HG02763 (cell line): Measurements from ENCODE around the gene FRAS1.
"Not testable (repeated sequence)": the region's sequence is repeated elsewhere in the genome, so short reads cannot be mapped to it uniquely, and the experiment has no call there.

Experiments used
- ATAC-seq: cut with Tn5 transposase; IDR thresholded peaks from one replicate; pipeline ENCODE4 v1.9.1; 2021; ENCODE audit warnings: mild to moderate bottlenecking, moderate library complexity; ENCODE audit not compliant: unreplicated experiment

The FRAS1 gene

DNA sequence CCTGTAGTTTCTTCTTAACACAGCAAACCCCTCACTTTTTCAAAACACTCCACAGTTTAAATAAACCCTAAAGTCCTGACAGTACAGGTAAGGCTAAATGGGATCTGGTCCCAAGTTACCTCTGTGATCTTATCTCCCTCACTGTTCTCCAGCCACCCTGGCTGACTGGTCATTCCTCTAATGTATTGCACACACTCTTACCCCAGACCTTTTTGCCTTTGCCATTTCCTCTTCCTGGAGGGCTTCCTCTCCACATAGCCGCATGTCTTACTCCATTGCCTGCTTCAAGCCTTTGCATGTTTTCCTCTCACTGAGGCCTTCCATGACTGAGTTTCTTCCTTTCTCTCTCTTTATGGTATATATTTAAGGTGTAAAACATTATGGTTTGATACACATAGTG, 474.9 kb downstream of the FRAS1 start:
- no peak for ATAC-seq

DNA sequence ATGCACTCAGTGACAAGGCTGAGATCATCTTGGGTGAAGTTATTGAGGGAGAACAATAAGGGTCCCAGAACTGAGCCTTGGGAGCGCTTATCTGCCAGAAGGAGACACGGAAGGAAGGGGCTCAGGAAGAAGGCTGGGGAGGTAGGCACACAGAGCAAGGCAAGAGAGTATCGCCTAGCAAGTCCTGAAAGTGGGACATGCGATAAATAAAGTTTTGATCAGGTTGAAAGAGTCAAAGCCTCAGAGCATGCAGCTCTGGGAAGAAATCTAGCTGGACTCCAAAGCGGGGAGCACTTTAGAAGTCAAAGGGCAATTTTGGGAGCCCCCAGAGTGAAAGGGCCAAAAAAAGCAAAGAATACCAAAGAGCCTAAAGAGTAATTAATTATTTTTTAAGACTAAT, 476.7 kb downstream of the FRAS1 start:
- no peak for ATAC-seq

DNA sequence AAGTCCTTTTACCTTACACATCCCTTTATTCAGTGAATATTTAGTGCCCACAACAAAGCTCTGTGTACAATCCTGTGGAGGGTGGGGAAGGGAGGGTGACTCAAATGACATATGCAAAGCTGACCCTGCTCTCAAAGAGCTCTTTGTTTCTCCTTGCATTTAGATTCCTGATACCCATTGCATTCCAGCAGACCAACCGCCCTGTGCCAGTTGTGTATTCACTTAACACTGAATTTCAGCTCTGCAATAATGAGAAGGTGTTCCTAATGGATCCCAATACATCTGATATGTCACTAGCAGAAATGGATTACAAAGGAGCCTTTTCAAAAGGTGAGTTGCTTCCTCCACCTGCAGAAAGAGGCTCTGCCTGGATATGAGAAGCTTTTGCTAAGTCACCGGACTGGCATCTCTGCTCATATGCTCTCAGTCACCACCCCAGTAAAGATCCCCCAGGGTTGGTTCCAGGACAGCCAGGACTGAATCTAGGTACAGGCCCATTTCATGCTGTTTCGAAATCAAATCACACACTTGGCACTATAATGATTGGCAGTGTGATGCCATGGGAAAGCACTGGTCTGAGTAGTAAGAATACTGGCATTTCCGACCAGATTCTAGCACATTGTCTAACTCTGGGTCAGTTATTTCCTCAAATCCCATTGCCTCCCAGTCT, 477.3 kb downstream of the FRAS1 start:
- no peak for ATAC-seq

DNA sequence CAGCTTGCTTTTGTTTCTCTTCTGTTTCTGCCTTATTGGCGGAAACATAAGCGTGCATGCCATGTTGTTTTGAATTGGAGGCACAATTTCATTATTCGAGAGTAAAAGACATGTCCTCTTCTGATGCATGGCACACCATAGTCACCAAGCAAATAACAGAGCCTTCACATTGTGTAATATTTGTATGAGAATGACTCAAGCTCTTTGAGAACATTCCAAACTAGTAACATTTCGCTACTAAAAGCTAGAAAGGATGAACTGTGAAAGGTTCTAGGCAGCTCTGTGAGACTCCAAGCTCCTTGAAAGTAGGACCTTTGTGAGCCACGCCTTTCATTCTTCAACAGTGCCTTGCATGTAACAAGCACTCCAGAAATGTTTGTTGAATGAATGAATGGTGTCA, 485.2 kb downstream of the FRAS1 start:
- no peak for ATAC-seq

DNA sequence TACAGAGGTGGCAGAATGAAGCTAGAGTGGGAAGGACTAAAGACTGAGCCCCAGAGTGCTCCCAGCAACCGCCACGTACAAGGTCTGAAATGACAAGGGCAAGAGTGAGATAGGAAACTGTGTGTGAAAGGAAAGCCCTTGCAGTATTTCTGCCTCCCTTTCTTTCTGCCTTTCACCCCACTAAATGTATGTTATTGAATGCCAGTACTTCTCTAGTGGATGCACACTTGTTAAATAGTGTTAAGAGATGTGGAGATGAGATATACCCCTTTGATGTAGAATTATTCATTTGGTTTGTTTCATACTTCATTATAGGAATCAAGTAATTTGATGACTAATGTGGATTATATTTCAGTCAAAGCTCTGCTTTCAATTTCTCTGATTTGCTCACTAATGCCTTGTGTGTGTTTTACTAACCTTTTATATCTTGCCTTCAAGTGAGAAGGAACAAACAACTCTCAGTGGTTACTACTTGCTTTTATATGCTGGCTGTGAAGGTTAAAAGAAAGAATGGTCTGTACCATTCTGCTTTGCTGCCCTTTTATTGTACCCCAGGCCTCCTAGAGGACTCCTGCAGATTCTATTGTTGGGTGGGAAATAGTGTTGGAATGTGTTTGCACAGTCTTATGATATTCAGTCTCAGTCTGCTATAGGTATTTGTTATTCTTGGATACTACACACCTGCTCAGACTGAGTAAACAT, 486.5 kb downstream of the FRAS1 start:
- no peak for ATAC-seq

DNA sequence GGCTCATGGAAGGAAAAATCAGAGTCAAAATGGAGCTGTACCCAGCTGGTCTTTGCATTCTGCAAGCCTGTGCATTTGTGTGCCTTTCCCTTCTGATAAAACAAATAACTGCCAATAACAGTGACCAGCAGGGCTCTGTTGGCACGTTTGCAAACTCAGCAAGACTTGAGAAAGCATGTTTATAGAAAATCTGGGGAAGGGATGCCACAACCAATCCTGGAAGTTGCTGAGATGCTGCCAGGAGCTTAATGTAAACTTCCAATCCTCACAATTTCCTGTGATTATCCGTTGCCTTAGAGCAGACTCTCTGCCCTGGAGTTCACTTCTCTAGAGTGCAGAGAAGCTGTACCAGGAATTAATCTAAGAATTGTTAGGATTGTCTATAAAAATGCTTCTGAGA, 487.6 kb downstream of the FRAS1 start:
- no peak for ATAC-seq

DNA sequence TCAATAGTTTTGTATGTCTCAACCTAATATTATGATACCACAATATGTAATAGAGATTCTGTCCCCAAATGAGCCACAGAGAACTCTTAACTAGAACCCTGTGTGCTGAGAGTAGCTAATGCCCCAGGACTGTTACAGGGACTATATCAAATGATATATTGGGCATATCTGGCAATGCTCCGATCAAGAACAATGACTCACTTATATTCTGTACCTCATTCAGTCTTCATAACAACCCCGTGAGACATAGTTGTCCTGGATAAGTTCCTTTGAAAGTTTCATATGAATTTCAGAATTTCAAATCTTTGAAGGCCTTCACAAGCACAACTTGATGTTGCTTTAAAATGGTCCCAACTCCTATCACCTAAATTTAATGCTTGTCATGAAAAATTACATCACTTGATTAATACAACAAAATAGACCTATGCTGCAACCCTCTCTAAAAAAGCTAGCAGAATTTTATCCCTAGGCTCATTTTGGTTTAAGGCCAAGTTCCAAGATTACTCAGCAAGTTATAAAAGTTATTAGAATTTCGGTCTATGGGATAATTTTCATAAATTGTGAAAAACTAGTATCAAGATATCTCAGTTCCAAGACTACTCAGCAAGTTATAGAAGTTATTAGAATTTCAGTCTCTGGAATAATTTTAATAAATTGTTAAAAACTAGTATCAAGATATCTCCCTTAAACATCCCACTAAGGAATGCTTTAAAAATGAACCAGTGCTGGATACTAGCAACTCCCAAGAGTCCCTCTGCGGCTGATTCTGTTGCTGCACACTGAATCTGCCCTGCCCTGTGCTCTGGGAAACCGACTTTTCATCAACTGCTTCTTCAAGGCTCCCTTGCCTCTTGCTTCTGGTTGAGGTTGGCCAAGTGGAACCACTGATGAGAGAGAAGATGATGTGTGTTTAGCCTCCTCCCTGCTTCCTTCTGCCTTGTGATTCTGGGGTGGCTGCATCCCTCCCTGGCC, 488.4 kb downstream of the FRAS1 start:
- no peak for ATAC-seq

DNA sequence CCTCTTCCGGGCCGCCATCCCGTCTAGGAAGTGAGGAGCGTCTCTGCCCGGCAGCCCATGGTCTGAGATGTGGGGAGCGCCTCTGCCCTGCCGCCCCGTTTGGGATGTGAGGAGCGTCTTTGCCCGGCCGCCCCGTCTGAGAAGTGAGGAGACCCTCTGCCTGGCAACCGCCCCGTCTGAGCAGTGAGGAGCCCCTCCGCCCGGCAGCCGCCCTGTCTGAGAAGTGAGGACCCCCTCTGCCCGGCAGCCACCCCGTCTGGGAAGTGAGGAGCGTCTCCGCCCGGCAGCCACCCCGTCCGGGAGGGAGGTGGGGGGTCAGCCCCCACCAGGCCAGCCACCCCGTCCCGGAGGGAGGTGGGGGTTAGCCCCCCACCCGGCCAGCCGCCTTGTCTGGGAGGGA, 490.8 kb downstream of the FRAS1 start:
- ATAC-seq, result not testable (repeated sequence)

DNA sequence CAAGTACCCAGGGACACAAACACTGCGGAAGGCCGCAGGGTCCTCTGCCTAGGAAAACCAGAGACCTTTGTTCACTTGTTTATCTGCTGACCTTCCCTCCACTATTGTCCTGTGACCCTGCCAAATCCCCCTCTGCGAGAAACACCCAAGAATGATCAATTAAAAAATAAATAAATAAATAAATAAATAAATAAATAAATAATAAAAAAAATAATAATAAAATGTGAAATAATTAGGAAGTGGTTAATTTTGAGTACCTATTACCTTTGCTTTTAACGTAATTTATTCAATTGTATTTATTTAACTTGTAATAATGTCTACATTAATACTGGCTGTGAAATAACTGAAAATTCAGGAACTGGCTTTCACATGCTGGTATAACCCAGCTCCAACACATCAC, 491.8 kb downstream of the FRAS1 start:
- ATAC-seq, result not testable (repeated sequence)

DNA sequence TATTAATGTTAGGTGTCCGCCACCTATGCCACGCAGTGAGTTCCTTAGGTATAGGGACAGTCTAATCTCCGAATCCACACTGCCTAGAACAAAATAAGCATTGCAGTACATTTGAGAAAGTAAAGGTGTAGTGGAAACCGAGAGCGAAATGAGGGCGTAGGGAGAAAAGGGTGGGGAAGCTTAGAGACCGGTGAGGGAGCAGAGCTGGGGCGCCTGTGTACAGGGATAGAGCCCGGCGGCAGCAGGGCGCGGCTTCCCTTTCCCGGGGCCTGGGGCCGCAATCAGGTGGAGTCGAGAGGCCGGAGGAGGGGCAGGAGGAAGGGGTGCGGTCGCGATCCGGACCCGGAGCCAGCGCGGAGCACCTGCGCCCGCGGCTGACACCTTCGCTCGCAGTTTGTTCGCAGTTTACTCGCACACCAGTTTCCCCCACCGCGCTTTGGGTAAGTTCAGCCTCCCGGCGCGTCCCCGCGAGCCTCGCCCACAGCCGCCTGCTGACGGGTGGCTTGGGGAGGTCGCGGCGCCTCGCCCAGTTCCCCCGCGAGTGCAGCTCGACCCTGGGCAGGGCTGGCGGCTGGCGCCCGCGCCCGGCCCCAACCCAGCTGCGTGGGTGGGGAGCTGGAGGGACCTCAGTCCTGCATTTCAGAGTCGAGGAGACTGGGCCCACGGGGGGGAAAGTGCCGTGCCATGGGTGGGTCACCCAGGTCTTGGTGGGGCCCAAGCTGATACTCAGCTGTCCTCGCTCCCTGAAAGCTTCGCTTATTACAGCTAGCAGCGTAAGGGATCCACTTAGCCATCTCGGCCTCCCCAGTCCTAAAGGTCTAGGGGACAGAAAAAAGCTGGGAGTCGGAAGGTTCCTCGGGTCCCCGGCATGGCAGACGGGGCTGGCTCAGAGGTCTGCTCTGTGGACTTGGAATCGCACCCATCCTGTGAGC, 494.6 kb downstream of the FRAS1 start, which contains the start of gene ANXA3:
Gene ANXA3, plus strand, starts transcription at position 351 of the 932 bp plus-strand sequence. CDS start 2,704 bp downstream, outside the sequence.
- ATAC-seq, result peak; percentile 54

DNA sequence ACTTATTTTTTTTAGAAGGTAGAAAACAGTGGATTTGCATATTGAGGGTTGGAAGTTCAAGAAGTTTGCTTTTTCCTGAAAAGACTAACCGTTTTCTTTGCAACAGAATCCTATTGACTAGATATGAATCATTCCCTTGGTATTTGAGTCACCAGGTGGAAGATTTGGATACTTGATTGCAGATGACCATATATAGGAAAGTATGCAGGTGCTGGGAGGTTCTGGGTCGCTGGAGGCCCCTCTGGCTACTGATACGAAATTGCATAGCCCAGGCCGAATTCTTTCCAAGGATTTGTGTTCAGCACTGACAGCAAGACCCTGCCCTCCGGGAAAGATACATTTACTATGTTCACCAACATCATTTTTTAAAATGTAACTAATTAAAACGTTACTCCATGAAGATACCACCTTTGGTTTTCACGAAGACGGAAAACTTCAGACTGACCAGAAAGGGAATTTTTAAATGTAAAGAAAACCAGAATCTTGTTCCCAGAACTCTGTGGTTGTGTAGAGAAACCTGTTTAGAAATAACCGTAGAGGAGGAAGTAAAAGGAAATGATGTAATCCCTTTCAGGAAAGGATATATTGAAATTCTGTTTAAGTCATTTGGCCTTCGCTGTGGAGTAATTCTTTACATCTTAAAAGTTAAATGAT, 495.4 kb downstream of the FRAS1 start:
- ATAC-seq, result no peak

DNA sequence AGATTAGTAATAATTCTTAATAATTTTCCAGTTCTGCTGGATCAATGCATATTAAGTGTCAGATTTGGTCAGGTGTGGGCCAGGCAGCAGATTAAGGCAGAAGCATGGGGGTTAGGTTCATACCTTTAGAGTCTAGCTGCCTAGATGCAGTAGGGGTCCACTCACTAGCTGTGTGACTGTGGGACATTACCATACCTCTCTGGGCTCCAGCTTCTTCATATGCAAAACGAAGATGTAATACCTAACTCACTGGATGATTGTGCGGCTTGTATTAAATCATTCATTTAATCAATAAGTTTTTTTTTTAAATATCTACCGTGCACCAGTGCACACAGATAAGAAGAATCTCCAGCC, 495.9 kb downstream of the FRAS1 start:
- no peak for ATAC-seq

DNA sequence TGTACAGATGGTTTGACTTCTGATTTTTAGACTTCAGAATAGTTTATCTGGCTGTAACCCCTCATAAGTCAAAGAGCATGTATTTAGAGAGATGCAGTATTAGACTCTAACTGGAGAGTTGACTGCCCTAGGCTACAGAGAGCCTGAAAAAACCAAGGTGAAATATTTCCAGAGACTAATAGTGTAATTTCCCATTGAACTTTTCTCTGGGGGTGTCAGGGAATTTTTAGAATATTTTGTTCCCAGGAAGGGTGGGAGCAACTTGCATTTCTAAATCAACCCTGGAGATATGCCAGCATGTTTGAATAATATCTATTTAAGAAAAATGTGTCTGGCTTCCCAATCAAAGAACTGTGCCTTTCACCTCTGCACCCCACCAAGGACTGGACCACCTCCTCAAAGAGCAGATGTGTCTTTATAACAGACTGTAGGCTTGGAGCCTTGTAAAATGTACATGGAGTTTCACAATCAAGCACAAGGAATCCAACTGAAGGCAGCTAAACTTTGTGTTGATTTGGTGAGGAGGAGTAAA, 496.5 kb downstream of the FRAS1 start:
- no peak for ATAC-seq

DNA sequence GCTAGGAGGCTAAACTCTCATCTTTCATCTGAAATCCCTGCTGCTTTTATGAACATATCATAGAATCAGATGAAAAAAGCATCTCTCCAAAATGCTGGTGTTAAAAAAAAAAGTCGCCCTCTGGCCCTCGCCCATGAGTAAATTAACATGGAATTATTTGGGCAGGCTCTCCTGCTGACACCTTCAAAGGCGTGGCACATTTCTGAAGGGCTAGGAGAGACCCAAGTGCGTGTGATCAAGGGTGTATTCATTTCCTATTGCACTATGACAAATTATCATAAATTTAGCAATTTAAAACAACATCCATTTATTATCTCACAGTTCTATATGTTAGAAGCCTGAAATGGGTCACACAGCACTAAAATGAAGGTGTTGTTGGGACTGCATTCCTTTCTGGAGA, 499.5 kb downstream of the FRAS1 start:
- no peak for ATAC-seq

DNA sequence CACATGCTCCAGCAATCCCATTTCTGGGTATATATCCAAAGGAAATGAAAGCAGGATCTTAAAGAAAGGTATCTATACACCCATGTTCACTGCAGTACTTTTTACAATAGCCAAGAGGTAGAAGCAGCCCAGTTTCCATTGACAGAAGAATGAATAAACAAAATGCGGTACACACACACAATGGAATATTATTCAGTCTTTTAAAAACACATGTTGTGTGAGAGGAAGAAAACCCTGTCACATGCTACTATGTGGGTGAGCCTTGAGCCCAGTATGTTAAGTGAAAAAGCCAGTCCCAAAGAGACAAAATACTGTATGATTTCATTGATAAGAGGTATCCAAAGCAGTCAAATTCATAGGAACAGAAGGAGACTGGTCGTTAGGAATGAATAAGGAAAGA, 500.7 kb downstream of the FRAS1 start:
- no peak for ATAC-seq

DNA sequence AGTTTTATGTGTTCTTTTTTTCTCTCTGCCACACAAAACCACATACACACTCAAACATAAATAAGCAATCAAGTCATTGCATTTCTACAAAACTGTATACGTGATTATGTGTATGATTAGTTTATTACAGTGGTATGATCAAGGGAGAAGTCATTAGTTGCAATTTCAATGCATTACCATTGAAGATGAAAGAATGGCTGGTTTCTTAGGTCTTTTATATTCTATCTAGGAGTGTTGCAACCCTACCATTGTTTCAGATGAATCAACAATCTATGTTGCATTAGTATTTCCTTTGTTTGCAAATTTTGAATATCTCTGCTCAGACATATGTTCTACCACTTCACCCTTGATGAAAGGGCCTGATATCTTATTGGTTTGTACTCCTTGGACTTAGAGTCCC, 501.3 kb downstream of the FRAS1 start:
- no peak for ATAC-seq

DNA sequence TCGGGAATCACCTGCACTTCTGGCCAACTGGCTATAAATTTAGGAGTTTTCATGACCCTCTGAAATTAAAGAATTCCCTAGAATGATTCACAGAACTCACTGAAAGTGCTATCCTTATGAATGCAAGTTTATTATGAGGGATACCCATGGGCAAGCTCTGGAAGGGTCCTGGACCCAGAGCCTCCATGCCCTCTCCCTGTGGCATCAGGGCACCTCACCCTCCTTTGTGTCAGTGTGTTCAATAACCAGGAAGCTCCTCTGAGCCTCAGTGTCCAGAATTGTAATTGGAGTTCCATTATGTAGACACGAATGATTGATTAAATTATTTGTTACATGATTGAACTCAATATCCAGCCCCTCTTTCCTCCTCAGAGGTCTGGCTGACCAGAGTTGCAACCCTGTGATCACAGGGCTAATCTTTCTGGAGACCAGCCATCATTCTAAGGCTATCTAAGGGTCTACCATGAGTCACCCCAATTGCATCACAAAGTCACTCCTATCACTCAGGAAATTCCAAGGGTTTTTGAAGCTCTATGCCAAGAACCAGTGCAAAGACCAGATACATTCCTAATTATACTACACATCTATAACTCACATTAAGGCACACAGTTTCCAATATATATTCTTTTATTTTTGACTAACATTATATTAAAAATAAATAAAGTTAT, 503.3 kb downstream of the FRAS1 start:
- ATAC-seq, result no peak

DNA sequence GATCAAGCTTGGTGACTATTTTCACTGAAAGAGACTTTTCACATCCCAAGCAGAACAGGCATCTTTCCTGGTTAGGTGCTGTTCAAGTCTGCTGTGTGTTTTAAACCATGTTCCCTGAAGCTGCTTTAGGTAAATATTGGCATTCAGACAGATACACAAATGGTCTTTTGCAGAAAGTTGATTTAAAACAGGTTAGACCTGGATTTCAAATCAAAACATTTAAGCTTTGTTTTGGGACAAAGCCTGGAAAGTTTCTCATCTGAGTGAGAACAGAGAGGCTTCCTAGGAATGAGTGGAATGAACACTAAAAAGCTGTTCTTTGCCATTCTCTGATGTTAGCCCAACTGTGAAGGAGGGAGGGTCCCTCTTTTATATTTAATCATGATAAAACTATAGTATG, 504.6 kb downstream of the FRAS1 start:
- no peak for ATAC-seq

DNA sequence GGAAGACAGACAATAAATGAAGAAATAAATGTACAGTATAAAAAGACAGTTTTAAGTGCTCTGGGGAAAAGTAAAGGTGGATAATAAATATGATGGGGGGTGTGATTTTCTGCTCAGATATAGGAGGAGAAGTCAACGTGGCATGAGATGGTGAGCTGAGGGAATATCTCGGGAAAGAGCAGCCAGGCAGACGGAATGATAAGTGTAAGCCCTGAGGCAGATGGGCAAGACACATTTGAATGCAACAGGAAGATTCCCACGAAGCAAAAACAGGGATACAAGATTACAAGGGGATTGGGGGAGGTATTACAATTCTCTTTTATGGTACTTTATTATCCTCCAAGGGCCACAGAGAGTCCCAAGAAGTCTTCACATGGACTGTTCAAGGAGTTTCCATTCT, 505.6 kb downstream of the FRAS1 start:
- no peak for ATAC-seq
